Measurements from ENCODE around the gene LRRC9. TPM values are rescaled to one million over a fixed set of nuclear protein-coding genes. Genes with fewer than 3 reads are reported as not detected.
"Not testable (repeated sequence)": the region's sequence is repeated elsewhere in the genome, so short reads cannot be mapped to it uniquely, and the experiment has no call there.

Gene LRRC9
- polyA plus RNA-seq, 5 donors = 0.47 to 1.4 (median 1.3) TPM

DNA sequence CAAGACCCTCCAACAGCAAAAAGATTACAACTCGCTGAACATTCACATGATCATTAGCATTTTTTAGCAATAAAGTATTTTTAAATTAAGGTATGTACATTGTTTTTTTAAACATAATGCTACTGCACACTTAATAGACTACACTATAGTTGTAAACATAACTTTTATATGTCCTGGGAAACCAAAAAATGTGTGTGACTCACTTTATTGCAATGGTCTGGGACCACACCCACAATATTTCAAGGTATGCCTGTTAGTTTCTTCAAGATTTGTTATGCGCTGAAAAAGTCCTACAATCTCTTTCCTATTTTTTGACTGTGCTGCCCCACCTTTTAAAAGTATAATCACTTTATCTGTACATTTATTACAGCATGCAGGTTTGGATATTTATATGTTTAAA, 141.4 kb downstream of the LRRC9 start:
- no peak for DNase-seq

DNA sequence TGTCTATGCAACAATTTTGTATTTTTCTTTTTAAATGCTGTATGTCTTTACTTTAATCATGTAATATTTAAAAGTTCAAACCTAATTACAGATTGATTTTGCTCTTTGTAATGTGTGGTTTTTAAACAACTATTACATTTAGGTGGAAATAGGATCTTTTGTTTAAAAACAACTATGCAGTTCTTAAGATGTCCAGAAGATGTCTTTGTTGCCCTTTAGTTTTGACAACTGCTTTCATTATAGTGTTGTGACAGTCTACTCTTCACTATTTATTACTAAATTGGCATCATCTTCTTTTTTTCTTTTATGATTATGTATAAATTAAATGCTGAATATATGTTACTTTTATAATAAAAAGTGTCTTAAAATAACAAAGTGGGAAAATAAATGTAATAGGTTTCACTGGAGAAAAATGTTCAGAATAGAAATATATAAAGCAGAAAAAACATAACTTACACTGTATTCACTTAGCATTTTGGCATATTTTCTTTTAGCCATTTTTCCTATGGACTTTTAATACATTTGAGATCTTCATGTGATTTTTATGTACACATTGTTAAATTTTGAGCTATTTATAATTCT, 144.6 kb downstream of the LRRC9 start:
- no peak for DNase-seq

DNA sequence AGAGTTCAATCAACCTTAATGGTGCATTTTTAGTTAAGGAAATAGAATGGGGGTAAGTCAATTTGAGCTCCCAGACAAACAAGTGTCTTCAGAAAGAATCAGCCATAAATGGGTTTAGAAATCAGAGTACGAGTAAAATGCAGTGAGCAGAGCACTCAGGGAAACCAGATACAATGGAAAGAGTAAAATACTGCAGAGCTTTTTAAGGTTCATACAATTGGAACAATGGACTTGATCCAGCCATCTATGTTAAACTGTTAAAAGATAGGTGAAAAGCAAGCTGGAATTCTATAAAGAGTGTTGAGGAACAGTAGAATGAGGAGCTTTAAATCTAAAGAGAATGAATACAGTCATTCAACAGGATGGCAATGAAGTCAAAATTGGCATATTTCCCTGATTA, 147.9 kb downstream of the LRRC9 start:
- DNase-seq = no peak

DNA sequence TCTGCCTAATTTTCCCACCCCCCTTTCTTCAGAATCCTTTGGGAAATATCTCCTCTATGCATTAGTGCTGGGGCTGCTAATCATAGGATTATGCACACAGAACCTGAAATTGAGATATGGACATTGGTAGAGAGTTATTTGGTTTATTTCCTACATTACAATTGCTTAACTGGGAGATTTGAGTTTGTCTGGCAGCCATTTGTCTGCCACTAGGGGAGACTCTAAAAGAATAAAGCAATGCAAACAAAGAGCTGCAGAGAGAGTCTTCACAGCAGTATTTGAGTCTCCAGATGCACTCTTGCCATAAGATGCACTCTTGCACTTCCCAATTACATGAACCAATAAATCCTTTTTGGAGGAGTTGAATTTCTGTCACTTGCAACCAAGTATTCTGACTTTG, 159.8 kb downstream of the LRRC9 start:
- no peak for DNase-seq

DNA sequence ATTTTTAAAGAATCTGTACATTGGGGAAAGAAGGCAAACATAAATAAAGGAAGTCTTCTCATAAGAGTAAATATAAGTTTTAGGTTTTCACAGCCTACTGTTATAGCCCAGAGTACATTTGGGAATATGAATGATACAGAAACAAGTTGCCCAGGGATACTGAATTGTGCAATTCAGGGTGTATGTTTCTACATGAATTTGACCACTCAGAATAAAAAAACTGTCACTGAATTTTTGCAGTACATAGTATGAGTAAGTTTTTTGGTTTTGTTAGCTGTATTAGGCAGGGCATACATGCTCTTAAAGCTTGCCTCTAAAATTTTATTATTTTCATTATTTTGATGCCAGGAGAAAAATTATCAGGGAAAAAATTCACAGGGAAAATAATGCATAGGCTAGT, 165.1 kb downstream of the LRRC9 start:
- no peak for DNase-seq

DNA sequence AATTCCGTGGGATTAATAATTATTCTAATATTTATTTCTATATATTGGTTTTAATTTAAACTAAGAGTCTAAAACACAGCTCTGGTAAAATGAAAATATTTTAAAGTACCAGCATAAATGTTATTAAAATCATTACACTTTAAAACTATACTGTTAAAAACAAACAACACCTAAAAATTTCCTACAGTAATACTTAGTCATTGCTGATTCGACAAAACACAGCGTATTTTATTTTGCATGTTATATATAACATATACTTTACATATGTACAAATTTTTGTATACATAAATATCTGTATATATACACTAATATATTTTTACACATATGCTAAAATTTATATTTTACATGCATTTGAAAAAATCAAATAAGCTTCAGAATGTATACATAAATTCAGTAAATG, 165.7 kb downstream of the LRRC9 start:
- DNase-seq = no peak

DNA sequence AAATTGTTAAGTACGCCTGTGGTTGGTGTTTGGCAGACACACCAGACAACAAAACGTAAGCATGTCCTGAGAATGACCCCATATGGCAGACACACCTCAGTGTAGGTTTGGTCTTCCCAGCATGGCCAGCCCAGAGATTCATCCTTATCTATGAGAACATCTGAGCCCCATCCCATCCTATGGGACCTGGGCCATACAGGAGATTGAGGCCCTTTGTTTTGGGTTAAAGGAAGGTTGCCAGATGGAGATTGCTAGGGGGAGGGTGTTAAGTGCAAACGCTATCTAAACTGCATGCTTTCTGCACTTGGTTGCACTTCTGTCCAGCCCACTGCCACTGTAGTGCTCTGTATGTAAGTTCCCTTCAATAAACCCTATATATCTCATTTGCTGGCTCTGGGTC, 167.7 kb downstream of the LRRC9 start:
- no peak for DNase-seq

DNA sequence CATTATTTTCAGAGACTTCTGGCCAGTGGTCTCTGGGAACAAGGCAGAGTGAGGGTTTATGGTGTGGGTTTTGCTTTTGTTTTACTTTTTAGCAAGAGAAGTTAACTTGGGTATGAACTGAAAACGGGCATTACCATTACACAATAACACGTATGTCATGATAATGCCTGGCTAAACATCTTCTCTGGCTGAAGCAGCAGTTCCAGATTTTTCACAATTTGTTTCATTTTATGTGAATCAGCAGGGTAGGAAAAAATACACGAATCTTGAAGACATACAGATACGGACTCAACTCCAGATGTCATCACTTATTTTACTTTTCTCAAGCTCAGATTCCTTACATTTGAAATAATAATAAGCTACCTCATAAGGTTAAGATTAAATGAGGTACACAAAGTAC, 169.3 kb downstream of the LRRC9 start:
- DNase-seq = no peak

DNA sequence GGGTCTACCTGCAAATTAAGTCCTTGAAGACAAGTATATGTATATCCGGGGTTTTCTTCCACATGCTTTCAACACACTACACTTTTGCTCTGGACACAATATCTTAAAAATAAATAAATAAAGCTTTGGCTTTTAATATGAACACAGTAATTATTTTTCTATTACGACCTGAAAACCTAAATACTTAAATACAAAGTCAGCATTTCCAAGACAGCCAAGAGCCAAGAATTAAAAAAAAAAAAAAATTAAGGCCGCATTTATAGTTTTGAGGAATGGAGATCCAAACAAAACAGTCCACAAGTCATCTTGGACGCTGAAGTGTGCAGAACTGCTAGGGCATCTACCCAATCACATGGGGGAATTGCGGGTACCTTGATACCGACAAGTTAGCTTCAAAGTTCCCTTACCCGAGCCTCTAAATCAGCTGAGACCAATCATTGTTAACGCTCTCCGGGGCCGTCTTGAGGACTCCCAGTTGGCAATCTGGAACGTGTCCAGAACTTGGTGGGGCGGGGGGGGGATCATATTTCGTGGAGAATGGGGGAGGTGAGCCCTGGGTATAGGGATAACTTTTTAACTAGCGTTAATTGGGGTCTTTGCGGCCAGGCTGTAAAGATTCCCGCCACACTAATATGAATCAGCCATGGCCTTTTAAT, 171.0 kb downstream of the LRRC9 start:
- peak; percentile 87 to 90 for DNase-seq

DNA sequence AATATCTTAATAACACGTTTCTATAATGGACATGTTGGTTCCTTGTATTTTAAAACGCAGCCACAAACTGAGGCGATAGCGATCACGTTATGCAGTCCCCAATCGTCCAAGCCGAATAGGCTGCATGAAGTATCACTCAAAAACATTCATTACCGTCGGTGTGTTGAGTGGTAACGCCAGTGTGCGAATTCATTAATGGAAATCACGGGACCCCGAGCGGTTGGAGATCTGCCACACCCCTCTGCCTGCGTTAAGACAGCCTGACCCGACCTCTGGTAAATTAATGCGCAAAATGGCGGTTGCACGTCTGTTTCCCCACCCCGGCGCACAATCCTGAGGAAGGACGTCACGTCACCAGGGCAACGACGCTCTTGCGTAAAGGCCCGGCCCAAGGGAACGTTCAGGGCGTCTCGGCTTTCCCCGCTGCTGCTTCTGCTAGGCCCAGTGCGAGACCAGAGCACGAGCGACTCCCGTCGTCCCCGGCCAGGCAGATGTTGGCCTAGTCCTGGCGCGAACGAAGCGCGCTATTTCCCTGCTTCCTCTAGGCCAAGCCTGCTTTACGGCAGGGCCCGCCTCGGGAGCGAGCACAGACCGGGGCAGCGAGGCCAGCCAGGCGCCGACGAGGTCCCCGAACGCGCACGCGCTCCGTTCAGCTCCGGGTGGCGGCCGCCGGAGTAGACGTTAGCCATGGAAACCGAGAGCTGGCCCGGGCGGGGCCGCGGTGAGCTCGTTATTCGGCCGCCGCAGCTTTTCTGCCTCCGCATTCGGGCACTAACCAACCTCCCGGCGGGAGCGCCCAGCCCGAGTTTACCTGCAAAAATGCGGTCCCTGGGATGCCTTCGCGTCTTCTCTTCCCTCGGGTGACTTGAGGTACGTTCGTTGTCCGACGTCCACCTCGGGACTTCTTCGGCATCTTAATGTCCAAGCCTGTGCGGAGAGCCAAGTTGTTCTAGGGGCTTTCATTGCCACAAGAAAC, 171.9 kb downstream of the LRRC9 start, which contains the start of gene PCNX4:
TSS of gene PCNX4 (plus strand) at position 374 of the 976 bp plus-strand sequence. CDS start 15,716 bp downstream, outside the sequence.
- peak; percentile 99 to 100 for DNase-seq

DNA sequence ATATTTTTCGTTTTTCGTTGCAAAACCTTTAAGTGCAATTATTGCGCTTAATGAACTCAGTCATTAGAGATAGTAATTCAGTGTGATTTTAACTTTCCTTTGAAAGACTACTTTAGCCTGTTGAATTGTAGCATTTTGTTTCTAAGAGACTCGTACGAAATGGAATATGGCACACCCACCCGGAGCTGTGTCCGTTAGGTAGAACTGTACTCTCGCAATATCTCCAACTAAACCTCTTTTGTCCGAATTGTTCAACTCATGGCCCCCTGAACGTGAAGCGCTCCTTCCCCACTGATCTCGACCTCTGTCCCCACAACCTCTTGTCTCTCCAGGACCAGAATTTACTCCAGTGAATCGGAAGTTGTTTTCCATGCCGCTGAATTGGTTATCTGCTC, 172.6 kb downstream of the LRRC9 start:
- peak; percentile 31 to 52 for DNase-seq

DNA sequence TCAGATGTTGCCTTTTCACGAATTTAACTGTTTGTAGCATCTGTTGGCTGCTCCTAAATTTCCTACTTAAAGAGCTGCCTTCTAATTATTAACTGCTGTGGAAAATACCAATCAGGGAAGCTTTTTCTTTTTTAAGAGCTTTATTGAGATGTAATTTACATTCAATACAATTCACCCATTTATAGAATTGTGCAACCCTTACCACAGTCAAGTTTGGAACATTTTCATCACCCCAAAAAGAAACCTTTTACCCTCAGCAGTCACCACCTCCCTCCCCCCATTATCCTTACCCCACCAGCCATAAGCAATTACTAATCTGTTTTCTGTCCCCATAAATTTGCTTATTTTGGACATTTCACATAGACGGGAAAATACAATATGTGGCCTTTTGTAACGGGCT, 173.1 kb downstream of the LRRC9 start:
- no peak for DNase-seq

DNA sequence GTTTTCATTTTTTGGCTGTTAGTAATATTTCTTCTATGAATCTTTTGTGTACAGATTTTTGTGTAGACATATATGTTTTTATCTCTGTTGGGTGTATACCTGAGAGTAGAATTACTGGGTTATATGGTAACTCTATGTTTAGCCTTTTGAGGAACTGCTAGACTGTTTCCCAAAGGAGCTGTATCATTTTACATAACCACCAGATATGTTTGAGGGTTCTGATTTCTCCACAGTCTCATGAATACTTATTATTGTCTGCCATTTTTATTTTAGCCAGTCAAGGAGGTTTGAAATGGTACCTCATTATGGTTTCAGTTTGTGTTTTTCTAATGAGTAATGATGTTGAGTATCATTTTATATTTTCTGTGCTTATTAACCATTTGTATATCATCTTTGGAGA, 173.7 kb downstream of the LRRC9 start:
- DNase-seq = no peak

DNA sequence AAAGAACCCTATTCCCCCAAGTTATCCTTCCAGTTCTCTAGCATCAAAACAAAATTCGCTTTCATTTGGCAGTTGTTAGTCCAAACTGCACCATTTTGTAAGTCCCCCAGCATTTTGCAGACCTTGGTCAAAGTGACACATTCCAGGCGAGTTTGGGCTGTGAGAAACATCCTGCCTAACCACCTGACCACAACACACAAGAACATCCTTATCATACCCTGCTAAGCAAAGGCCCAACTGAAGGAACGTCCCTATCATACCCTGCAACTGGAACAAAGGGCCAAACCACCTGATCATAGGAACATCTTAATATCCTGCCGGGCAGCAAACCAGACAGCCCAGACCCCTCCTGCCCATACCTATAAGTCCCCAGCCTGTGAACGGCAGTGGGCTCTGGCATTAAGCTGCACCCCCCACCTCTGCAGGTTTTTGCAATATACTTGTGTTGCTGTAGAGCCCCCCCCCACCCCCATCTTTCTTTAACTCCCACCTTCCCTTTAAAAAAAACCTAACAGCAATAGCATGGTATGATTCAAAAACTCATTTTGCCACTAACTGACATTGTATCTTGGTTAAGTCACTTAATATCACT, 174.5 kb downstream of the LRRC9 start:
- DNase-seq = no peak

DNA sequence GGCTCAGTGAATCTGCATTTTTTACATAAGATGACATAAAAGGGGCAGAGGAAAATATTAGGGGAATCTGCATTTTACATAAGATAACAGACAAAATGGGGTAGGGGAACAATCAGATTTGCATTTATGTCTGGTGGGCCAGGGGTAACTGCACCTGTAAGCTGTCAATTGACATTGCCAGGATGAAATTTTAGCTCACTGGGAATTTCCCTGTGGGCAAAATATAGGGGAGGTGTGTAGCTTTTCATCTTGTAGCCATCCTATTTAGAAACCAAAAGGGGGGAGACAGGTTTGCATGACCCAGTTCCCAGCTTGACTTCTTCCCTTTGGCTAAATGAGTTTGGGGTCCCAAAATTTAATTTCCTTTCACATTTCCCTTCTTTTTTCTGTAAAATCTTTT, 175.3 kb downstream of the LRRC9 start:
- no peak for DNase-seq

DNA sequence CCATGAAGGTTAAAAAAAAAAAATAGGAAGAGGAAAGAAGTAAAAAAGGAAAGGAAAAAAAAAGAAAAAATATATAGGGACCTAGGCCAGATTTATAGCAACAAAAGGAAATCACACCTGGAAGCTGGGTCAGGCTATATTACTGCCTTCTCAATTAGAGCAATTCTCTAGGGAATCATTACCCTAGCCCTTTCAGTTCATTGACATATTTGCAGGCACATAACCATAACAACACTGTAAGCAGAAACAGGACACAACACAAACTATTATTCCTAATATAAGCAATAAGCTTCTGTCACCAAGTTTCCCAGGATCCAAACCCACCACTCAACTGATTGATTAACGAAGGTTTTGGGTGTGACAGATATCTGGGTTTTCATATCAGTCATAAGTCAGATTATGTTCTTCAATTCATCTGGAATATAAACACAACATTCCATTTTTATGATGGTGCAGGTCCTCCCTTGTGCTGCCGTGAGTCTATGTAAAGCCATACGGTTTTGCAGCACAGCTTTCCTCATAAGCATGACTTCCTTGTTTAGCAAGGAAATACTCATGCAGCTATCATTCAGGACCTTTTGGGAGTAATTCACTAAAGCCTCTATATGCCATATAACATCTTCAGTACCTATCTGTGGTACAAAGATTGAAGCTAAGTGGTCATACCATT, 176.0 kb downstream of the LRRC9 start:
- DNase-seq = no peak

DNA sequence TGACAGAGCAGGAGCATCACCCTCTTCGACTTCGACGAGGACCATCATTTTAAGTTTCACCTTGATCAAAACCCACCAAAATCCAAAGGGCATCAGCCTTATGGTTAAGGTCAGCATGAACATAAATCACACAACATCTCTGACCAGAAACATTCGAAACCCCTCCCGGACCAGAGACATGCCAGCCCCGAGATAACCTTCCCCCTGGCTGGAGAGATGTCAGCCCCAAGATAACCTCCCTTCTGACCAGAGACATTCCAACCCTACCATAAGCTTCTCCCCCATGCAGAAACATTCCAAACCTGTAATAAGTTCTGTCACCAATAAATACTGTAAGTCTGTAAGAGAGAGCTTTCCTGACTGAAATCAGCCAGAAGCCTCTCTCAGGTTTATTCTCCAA, 178.0 kb downstream of the LRRC9 start:
- DNase-seq = no peak

DNA sequence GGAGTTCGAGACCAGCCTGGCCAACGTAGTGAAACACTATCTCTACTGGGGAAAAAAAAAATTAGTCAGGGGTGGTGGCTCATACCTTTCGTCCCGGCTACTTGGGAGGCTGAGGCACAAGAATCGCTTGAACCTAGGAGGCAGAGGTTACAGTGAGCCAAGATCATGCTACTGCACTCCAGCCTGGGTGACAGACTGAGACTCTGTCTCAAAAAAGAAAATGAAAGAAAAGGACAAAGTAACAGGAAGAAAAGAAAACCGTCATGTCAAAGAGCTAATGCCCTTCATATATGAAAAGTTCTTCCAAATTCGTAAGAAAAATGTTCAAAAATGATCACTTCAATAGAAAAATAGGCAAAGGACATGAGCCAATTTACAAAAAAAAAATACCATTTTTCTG, 179.9 kb downstream of the LRRC9 start:
- not testable (repeated sequence) for DNase-seq

DNA sequence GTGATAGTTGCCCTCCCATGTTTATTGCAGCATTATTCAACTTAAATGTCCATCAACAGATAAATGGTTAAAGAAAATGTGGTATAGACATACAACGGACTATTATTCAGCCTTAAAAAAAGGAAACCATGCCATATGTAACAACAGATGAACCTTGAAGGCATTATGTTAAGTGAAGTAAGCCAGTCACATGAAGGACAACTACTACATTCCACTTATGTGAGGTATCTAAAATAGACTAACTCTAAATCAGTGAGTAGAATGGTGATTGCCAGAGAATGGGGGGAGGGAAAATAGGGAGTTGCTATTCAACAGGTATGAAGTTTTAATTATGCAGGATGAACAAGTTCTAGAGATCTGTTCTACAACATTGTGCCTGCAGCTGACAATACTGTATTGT, 181.8 kb downstream of the LRRC9 start:
- no peak for DNase-seq

DNA sequence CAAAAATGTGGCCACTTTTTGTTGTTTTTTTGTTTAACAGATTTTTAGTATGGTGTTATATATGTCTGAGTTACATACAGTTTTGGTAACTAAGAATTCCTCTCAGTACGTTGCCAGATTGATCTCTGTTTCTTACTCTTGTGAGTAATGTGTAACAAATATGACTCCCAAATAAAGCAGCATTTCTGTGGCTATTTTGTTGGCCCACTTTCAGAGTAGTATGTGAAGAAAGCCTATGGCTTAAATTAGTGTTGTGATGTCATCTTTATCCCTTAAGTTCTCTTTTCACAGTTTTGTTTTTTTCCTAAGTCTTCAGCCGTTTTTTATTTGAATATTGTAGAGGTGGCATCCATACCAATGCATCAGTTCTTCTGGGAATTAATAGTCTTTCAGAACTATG, 182.4 kb downstream of the LRRC9 start:
- no peak for DNase-seq

DNA sequence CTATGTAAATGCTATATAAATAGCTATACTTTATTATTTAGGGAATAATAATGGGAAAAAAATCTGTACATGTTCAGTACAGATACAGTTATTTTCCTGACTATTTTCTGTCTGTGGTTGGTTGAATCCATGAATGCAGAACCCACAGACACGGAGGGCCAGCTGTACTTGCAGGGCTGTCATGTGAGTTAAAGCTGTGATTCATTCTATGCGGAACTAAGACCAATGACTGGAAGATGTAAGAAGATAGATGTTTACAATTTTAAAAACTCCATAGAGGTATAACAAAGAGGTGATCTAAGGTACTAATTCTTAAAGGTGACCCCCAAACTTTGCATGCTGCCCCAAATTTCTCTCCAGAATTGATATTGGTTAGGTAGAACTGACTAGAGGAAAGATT, 186.4 kb downstream of the LRRC9 start:
- no peak for DNase-seq

DNA sequence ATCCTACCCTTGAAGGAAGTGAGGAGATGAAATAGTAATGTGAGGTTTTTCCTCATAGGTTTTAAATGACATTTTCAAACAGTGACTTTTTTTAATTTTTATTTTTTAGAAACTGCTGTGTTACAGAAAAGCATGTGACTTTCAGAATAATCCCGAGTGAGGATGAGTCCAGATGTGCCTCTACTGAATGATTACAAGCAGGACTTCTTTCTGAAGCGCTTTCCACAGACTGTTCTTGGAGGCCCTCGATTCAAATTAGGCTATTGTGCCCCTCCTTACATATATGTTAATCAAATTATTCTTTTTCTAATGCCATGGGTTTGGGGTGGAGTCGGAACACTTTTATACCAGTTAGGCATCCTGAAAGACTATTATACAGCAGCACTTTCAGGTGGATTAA, 187.5 kb downstream of the LRRC9 start:
- DNase-seq = no peak

All from right lung (tissue), 5 donors.